ENCODE results near the gene CPNE5.

GRCh38 chr6:36776167-36776566, 63.1 kb downstream of the CPNE5 start:
- TF ChIP-seq, protein P1, sequence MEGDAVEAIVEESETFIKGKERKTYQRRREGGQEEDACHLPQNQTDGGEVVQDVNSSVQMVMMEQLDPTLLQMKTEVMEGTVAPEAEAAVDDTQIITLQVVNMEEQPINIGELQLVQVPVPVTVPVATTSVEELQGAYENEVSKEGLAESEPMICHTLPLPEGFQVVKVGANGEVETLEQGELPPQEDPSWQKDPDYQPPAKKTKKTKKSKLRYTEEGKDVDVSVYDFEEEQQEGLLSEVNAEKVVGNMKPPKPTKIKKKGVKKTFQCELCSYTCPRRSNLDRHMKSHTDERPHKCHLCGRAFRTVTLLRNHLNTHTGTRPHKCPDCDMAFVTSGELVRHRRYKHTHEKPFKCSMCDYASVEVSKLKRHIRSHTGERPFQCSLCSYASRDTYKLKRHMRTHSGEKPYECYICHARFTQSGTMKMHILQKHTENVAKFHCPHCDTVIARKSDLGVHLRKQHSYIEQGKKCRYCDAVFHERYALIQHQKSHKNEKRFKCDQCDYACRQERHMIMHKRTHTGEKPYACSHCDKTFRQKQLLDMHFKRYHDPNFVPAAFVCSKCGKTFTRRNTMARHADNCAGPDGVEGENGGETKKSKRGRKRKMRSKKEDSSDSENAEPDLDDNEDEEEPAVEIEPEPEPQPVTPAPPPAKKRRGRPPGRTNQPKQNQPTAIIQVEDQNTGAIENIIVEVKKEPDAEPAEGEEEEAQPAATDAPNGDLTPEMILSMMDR (IDR thresholded peaks at IDR 0.05): no peak
- no peak for TF ChIP-seq POLR2A (IDR thresholded peaks at IDR 0.05)

All from vagina (tissue), 2 donors.